Smooth muscle cell (in vitro differentiated cells): ENCODE measurements around the gene PDE8A. TPM values are rescaled to one million over a fixed set of nuclear protein-coding genes. Genes with fewer than 3 reads are reported as not detected.

Experiments used
- DNase-seq: peaks from one replicate; lab custom pipeline; 2025; ENCODE audit not compliant: unreplicated experiment; lab: John Stamatoyannopoulos, UW
- H2AFZ ChIP-seq: fragments of 200-600 bp; sonication (generic); 2 replicates; pipeline ENCODE4 v1.6.0; 2016; ENCODE audit warnings: antibody characterized with exemption, low read depth, mild to moderate bottlenecking
- H3F3A ChIP-seq: fragments of 200-600 bp; sonication (generic); 2 replicates; pipeline ENCODE4 v1.6.0; 2017; ENCODE audit warnings: antibody characterized with exemption, low read depth
- H3K27ac ChIP-seq: fragments of 200-600 bp; sonication (generic); 2 replicates; pipeline ENCODE4 v1.5.1; 2016; ENCODE audit warnings: low read depth, mild to moderate bottlenecking
- H3K27me3 ChIP-seq: fragments of 200-600 bp; sonication (generic); 2 replicates; pipeline ENCODE4 v1.6.1; 2016; ENCODE audit warnings: low read depth, mild to moderate bottlenecking
- H3K36me3 ChIP-seq: fragments of 200-600 bp; sonication (generic); 2 replicates; pipeline ENCODE4 v1.5.1; 2016; ENCODE audit warnings: low read depth
- H3K4me1 ChIP-seq: fragments of 200-600 bp; sonication (generic); 2 replicates; pipeline ENCODE4 v1.5.1; 2016; ENCODE audit warnings: low read depth
- H3K4me2 ChIP-seq: fragments of 200-600 bp; sonication (generic); 2 replicates; pipeline ENCODE4 v1.6.0; 2016; ENCODE audit warnings: mild to moderate bottlenecking
- H3K4me3 ChIP-seq: fragments of 200-600 bp; sonication (generic); 2 replicates; pipeline ENCODE4 v1.5.1; 2016; ENCODE audit warnings: mild to moderate bottlenecking
- H3K79me2 ChIP-seq: fragments of 200-600 bp; sonication (generic); 2 replicates; pipeline ENCODE4 v1.6.0; 2016; ENCODE audit warnings: low read depth, mild to moderate bottlenecking
- H3K9ac ChIP-seq: fragments of 200-600 bp; sonication (generic); 2 replicates; pipeline ENCODE4 v1.6.0; 2016; ENCODE audit warnings: low read depth
- H3K9me3 ChIP-seq: fragments of 200-600 bp; sonication (generic); replicated peaks from 2 replicates; pipeline ENCODE4 v1.5.1; 2016; ENCODE audit warnings: low read depth
- H4K20me1 ChIP-seq: fragments of 200-600 bp; sonication (generic); 2 replicates; pipeline ENCODE4 v1.6.0; 2016; ENCODE audit warnings: low read depth
- CTCF ChIP-seq: fragments of 200-600 bp; sonication (generic); IDR thresholded peaks from 2 replicates; pipeline ENCODE4 v1.5.1; 2017; ENCODE audit warnings: borderline replicate concordance, mild to moderate bottlenecking, antibody characterized with exemption; ENCODE audit not compliant: insufficient read depth, poor library complexity, severe bottlenecking
- WGBS: methylation state at CpG from one replicate; pipeline ENCODE4 v1.1.7; 2016; ENCODE audit warnings: low lambda C conversion rate; 5-methylcytosine and 5-hydroxymethylcytosine counted together
- polyA plus RNA-seq: library from polyadenylated mRNA; unstranded; fragments of >200 nt; fragmentation: Nextera tagmentation; extraction: Ambion mirVana; gene quantifications from 2 replicates; pipeline ENCODE4 v1.2.1, GENCODE V29; 2016
- total RNA-seq: library from RNA; depleted of rRNA; stranded (reverse); fragments of >200 nt; gene quantifications from 2 replicates; pipeline ENCODE4 v1.2.3, GENCODE V29; 2014

PDE8A gene
- total and polyA plus RNA-seq, 2 experiments from 2014 or later = 5.5 to 19.8 TPM

GRCh38 chr15:85155857-85156256 lies 174.2 kb downstream of the PDE8A start:
- Histone ChIP-seq H3K4me3 (no peak overlapping the region), H3K9ac (no peak overlapping the region), H3K27ac (no peak overlapping the region), H3F3A (no peaks in the 10 kb centered on the region), H2AFZ (no peak overlapping the region), H4K20me1 (no peaks in the 10 kb centered on the region), H3K9me3 (no peaks in the 10 kb centered on the region), H3K4me1 (no peaks in the 10 kb centered on the region), H3K4me2 (no peak overlapping the region), H3K27me3 (no peaks in the 10 kb centered on the region), H3K79me2 (no peaks in the 10 kb centered on the region), H3K36me3 (no peaks in the 10 kb centered on the region)
- DNase-seq = no peak
- 92% methylated on average over 1 of the region's 1 CpG for WGBS
- no peak for TF ChIP-seq CTCF

DNA sequence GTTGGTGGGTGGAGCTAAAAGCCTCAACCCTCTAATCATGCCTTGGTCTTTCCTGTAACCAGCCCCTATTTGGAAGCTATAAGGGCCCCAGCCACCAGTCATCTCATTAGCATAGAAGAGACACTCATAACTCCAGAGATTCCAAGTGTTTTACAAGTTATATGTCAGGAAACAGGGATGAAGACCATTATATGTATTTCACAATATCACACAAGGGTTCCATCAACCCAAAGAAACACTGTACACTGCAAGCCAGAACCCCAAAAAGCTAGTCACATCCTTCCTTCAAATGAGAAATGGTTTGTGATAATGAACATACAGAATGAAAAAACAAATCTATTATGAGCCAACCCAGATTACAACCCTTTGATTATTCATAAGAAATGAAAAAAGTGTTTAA lies 175.7 kb downstream of the PDE8A start:
- Histone ChIP-seq H3K9ac (no peak overlapping the region), H3K79me2 (no peaks in the 10 kb centered on the region), H3K27me3 (no peaks in the 10 kb centered on the region), H3K9me3 (no peaks in the 10 kb centered on the region), H3K4me2 (no peak overlapping the region), H3K4me1 (no peaks in the 10 kb centered on the region), H3K27ac (no peak overlapping the region), H4K20me1 (no peaks in the 10 kb centered on the region), H2AFZ (no peak overlapping the region), H3K36me3 (no peaks in the 10 kb centered on the region), H3F3A (no peaks in the 10 kb centered on the region), H3K4me3 (no peak overlapping the region)
- TF ChIP-seq CTCF = no peak
- no peak for DNase-seq

DNA sequence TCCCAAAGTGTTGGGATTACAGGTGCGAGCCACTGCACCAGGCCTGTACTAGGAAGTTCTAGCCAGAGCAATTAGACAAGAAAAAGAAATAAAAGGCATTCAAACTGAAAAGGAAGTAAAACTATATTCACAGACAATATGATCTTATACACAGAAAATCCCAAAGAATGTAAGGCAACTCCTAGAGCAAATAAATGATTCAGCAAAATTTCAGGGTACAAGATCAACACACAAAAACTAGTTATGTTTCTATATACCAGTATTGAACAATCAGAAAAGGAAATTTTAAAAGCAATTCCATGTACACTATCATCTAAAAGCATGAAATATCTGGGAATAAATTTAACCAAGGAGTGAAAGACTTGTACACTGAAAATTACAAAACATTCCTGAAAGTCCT lies 180.6 kb downstream of the PDE8A start:
- WGBS = 100% methylated on average over 1 of the region's 1 CpG
- no peak for DNase-seq
- Histone ChIP-seq H2AFZ (no peak overlapping the region), H3K27me3 (no peaks in the 10 kb centered on the region), H3K4me1 (no peaks in the 10 kb centered on the region), H3K9me3 (no peaks in the 10 kb centered on the region), H3K4me3 (no peak overlapping the region), H3K4me2 (no peak overlapping the region), H3K79me2 (no peaks in the 10 kb centered on the region), H3F3A (peaks cover 5% of the 10 kb centered on the region), H3K27ac (no peak overlapping the region), H3K36me3 (no peaks in the 10 kb centered on the region), H4K20me1 (no peaks in the 10 kb centered on the region), H3K9ac (no peak overlapping the region)
- TF ChIP-seq CTCF = no peak

DNA sequence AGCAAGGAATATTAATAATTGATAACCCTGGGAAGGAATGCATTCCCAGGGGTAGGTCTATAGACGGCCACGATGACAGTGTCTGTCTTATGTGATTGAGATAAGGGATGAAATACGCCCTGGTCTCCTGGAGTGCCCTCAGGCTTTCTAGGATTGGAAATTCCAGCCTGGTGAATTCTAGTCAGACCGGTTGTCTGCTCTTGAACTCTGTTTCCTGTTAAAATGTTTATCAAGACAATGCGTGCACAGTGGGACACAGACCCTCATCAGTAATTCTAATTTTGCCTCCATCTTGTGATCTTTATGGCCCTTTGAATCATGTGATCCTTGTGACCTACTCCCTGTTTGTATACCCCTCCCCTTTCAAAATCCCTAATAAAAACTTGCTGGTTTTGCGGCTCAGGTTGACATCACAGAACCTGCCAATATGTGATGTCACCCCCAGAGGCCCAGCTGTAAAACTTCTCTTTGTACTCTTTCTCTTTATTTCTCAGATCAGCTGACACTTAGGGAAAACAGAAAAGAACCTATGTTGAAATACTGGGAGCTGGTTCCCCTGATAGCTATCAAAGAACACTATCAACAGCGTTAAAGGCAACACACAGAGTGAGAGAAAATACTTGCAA lies 183.3 kb downstream of the PDE8A start:
- H3K79me2 ChIP-seq = no peaks in the 10 kb centered on the region
- H3K27ac ChIP-seq = peak overlapping the region; percentile 84
- no peak for DNase-seq
- H3K4me1 ChIP-seq = no peaks in the 10 kb centered on the region
- H3K36me3 ChIP-seq = no peaks in the 10 kb centered on the region
- H2AFZ ChIP-seq = no peak overlapping the region
- no peak overlapping the region for H3K9ac ChIP-seq
- H3K4me2 ChIP-seq = no peak overlapping the region
- WGBS = 50% methylated on average over 7 of the region's 7 CpGs
- no peaks in the 10 kb centered on the region for H3K9me3 ChIP-seq
- no peaks in the 10 kb centered on the region for H4K20me1 ChIP-seq
- no peak overlapping the region for H3K4me3 ChIP-seq
- no peaks in the 10 kb centered on the region for H3K27me3 ChIP-seq
- peaks cover 5% of the 10 kb centered on the region for H3F3A ChIP-seq
- TF ChIP-seq CTCF = no peak
